CD14-positive monocyte (primary cell): ENCODE results near the gene B3GAT2. TPM values are rescaled to one million over a fixed set of nuclear protein-coding genes. Genes with fewer than 3 reads are reported as not detected.

ENCODE experiments used
- DNase-seq, 3 donors: peaks; one replicate each; pipeline ENCODE4 v3.0.0-alpha.2; 2011 to 2022
- H2AFZ ChIP-seq: 2 replicates; pipeline ENCODE4 v1.6.0; 2012; ENCODE audit warnings: mild to moderate bottlenecking, low read depth, low read length, inconsistent platforms; ENCODE audit not compliant: insufficient read depth, poor library complexity, severe bottlenecking
- H3K27ac ChIP-seq, 2 donors: 1 replicate in 1 of 2; 2 replicates in 1 of 2; pipeline ENCODE4 v1.5.1; 2012 to 2013; ENCODE audit warnings: low read length in 2 of 2, control low read depth in 1 of 2, inconsistent platforms in 1 of 2, low read depth in 1 of 2, mild to moderate bottlenecking in 1 of 2
- H3K27me3 ChIP-seq, 2 donors: one replicate each; pipeline versions ENCODE4 v1.6.0 to v1.6.1; 2011 to 2013; ENCODE audit warnings: low read length in 2 of 2; ENCODE audit not compliant: control insufficient read depth in 2 of 2, insufficient read depth in 2 of 2
- H3K36me3 ChIP-seq, 2 donors: replicated peaks in 1 of 2; 1 replicate in 1 of 2; 2 replicates in 1 of 2; pipeline versions ENCODE4 v1.5.1 to v1.6.1; 2012 to 2013; ENCODE audit warnings: low read length in 2 of 2, control low read depth in 1 of 2, inconsistent platforms in 1 of 2, mild to moderate bottlenecking in 1 of 2; ENCODE audit not compliant: insufficient read depth in 2 of 2, control insufficient read depth in 1 of 2
- H3K4me1 ChIP-seq, 2 donors: 1 replicate in 1 of 2; 2 replicates in 1 of 2; pipeline versions ENCODE4 v1.5.1 to v1.6.1; 2012 to 2013; ENCODE audit warnings: low read length in 2 of 2, control low read depth in 1 of 2, inconsistent platforms in 1 of 2, mild to moderate bottlenecking in 1 of 2, moderate library complexity in 1 of 2; ENCODE audit not compliant: insufficient read depth in 2 of 2, control insufficient read depth in 1 of 2
- H3K4me2 ChIP-seq: replicated peaks from 2 replicates; pipeline ENCODE3; 2012; ENCODE audit warnings: low read length, moderate library complexity, mild to moderate bottlenecking; ENCODE audit not compliant: poor library complexity, severe bottlenecking; ENCODE audit errors: extremely low read depth
- H3K4me3 ChIP-seq, 3 experiments: fragments of 200-600 bp in 1 of 3; sonication (generic) in 1 of 3; replicated peaks in 1 of 3; 1 replicate in 2 of 3; 2 replicates in 1 of 3; pipeline ENCODE4 v1.5.1; 2011 to 2013; ENCODE audit warnings: low read length in 3 of 3, mild to moderate bottlenecking in 3 of 3, control low read depth in 2 of 3, low read depth in 2 of 3, inconsistent platforms in 1 of 3, moderate library complexity in 1 of 3
- H3K79me2 ChIP-seq: 2 replicates; pipeline ENCODE4 v1.6.0; 2012; ENCODE audit warnings: mild to moderate bottlenecking, control low read depth, inconsistent platforms, low read length, moderate library complexity; ENCODE audit not compliant: insufficient read depth
- H3K9ac ChIP-seq: 2 replicates; pipeline ENCODE4 v1.6.0; 2017; ENCODE audit warnings: low read length, mild to moderate bottlenecking; ENCODE audit not compliant: insufficient read depth, poor library complexity, severe bottlenecking
- H3K9me3 ChIP-seq, 2 donors: replicated peaks in 1 of 2; 1 replicate in 1 of 2; 2 replicates in 1 of 2; pipeline versions ENCODE4 v1.5.1 to v1.6.1; 2012 to 2013; ENCODE audit warnings: low read length in 2 of 2, control low read depth in 1 of 2; ENCODE audit not compliant: control insufficient read depth in 1 of 2, insufficient read depth in 1 of 2
- H4K20me1 ChIP-seq: 2 replicates; pipeline ENCODE4 v1.6.0; 2012; ENCODE audit warnings: mild to moderate bottlenecking, low read length, control low read depth, moderate library complexity; ENCODE audit not compliant: insufficient read depth
- H3K27ac Mint-ChIP-seq, 7 donors: one replicate each; pipeline ENCODE4 v1.8.0; 2020; ENCODE audit warnings: mild to moderate bottlenecking in 7 of 7, mixed read lengths in 7 of 7, moderate library complexity in 6 of 7, inconsistent platforms in 2 of 7
- H3K27me3 Mint-ChIP-seq, 3 donors: one replicate each; pipeline ENCODE4 v1.8.0; 2021 to 2022; ENCODE audit warnings: low read depth in 3 of 3, mild to moderate bottlenecking in 3 of 3, mixed read lengths in 3 of 3, moderate library complexity in 3 of 3, inconsistent platforms in 1 of 3
- H3K36me3 Mint-ChIP-seq, 2 donors: one replicate each; pipeline ENCODE4 v1.8.0; 2020; ENCODE audit warnings: mixed read lengths in 2 of 2, inconsistent platforms in 1 of 2, mild to moderate bottlenecking in 1 of 2
- H3K4me1 Mint-ChIP-seq: one replicate; pipeline ENCODE4 v1.8.0; 2020; ENCODE audit warnings: mild to moderate bottlenecking, mixed read lengths
- H3K4me3 Mint-ChIP-seq, 2 donors: one replicate each; pipeline ENCODE4 v1.8.0; 2020; ENCODE audit warnings: mild to moderate bottlenecking in 2 of 2, mixed read lengths in 2 of 2, moderate library complexity in 1 of 2
- H3K9me3 Mint-ChIP-seq, 7 donors: one replicate each; pipeline ENCODE4 v1.8.0; 2020 to 2022; ENCODE audit warnings: mixed read lengths in 7 of 7, mild to moderate bottlenecking in 6 of 7, moderate library complexity in 6 of 7, inconsistent platforms in 2 of 7
- CTCF ChIP-seq: fragments of 200-600 bp; IDR thresholded peaks from one replicate; pipeline ENCODE4 v1.8.0; 2022; ENCODE audit warnings: antibody characterized with exemption, mild to moderate bottlenecking
- WGBS: methylation state at CpG from one replicate; pipeline ENCODE4 v1.1.5; 2013; ENCODE audit warnings: missing lambda C conversion rate; ENCODE audit not compliant: insufficient coverage; 5-methylcytosine and 5-hydroxymethylcytosine counted together
- intact Hi-C, 2 donors: fragments of 100-400 bp; cut with micrococcal nuclease; formaldehyde crosslinking; loops; one replicate each; pipeline versions ENCODE4 v1.15.0 to v1.15.1; 2023
- polyA plus RNA-seq, 3 donors: library from polyadenylated mRNA; depleted of rRNA in 1 of 3; unstranded in 2 of 3; stranded (reverse) in 1 of 3; fragments of 300-500 nt in 2 of 3; fragments of >200 nt in 1 of 3; fragmentation: Illumina TruSeq in 2 of 3; gene quantifications; 1 replicate in 2 of 3; 2 replicates in 1 of 3; pipeline ENCODE4 v1.2.3, GENCODE V29; 2012 to 2021

Gene B3GAT2
- polyA plus RNA-seq, 3 donors: 0.03 to 0.05 TPM; not detected in 1

GRCh38 chr6:70839286-70840266 is 117.3 kb downstream of the B3GAT2 start:
- peaks cover 0 to 5% (median 0%) of the 10 kb centered on the region in 7 donors for H3K9me3 Mint-ChIP-seq
- no peak for TF ChIP-seq CTCF

GRCh38 chr6:70838907-70839285 is 118.0 kb downstream of the B3GAT2 start:
- Mint-ChIP-seq H3K9me3 (peaks cover 0 to 5% (median 0%) of the 10 kb centered on the region in 7 donors), H3K4me1 (no peaks in the 10 kb centered on the region), H3K27me3 (peaks cover 0 to 2% (median 2%) of the 10 kb centered on the region in 3 donors), H3K4me3 (no peak overlapping the region), H3K36me3 (peaks cover 13 to 18% of the 10 kb centered on the region in 2 donors), H3K27ac (no peak overlapping the region)
- DNase-seq: no peak
- Histone ChIP-seq H3K79me2 (no peaks in the 10 kb centered on the region), H3K9me3 (peaks cover 0 to 2% of the 10 kb centered on the region in 2 donors), H2AFZ (no peak overlapping the region), H3K9ac (no peak overlapping the region), H3K4me1 (no peaks in the 10 kb centered on the region), H3K4me2 (no peak overlapping the region), H3K27me3 (no peaks in the 10 kb centered on the region), H3K4me3 (no peak overlapping the region), H3K36me3 (peaks cover 0 to 26% of the 10 kb centered on the region in 2 donors), H4K20me1 (no peaks in the 10 kb centered on the region), H3K27ac (no peak overlapping the region)
- 100% methylated on average over 1 of the region's 2 CpGs for WGBS
- TF ChIP-seq CTCF: no peak
- intact Hi-C loops: no loop called here

More at GRCh38 chr6:70839286-70840266, 117.3 kb downstream of the B3GAT2 start:
- no peaks in the 10 kb centered on the region for H3K4me1 Mint-ChIP-seq
- Histone ChIP-seq H3K4me3 (no peak overlapping the region), H3K4me1 (no peaks in the 10 kb centered on the region), H3K9ac (no peak overlapping the region), H3K27me3 (no peaks in the 10 kb centered on the region), H2AFZ (no peak overlapping the region), H3K9me3 (peaks cover 0 to 2% of the 10 kb centered on the region in 2 donors), H3K79me2 (no peaks in the 10 kb centered on the region), H3K27ac (no peak overlapping the region), H3K4me2 (no peak overlapping the region), H3K36me3 (peaks cover 0 to 26% of the 10 kb centered on the region in 2 donors), H4K20me1 (no peaks in the 10 kb centered on the region)
- WGBS: 100% methylated on average over 2 of the region's 7 CpGs
- peaks cover 0 to 2% (median 2%) of the 10 kb centered on the region in 3 donors for H3K27me3 Mint-ChIP-seq
- H3K4me3 Mint-ChIP-seq: no peak overlapping the region
- DNase-seq: no peak
- H3K36me3 Mint-ChIP-seq: peaks cover 13 to 18% of the 10 kb centered on the region in 2 donors
- H3K27ac Mint-ChIP-seq: peak overlapping the region in 1 of 7 donors; percentile 6
- intact Hi-C loops: no loop called here
